Subcutaneous abdominal adipose tissue (tissue), 5 donors: ENCODE results near the gene C1GALT1.
"Not testable (repeated sequence)": the region's sequence is repeated elsewhere in the genome, so short reads cannot be mapped to it uniquely, and the experiment has no call there.

Experiments
- H3K27ac ChIP-seq: one replicate; pipeline ENCODE4 v1.7.0; 2013; ENCODE audit warnings: low read depth, mild to moderate bottlenecking, inconsistent platforms, low read length, moderate library complexity
- H3K27me3 ChIP-seq, 5 donors: one replicate each; pipeline ENCODE4 v1.7.0; 2013; ENCODE audit warnings: low read length in 5 of 5, inconsistent platforms in 1 of 5; ENCODE audit not compliant: control insufficient read depth in 5 of 5, insufficient read depth in 4 of 5
- H3K36me3 ChIP-seq, 5 donors: one replicate each; pipeline ENCODE4 v1.7.0; 2013; ENCODE audit warnings: low read length in 5 of 5; ENCODE audit not compliant: control insufficient read depth in 5 of 5, insufficient read depth in 5 of 5
- H3K4me1 ChIP-seq, 5 donors: one replicate each; pipeline ENCODE4 v1.7.0; 2013; ENCODE audit warnings: low read length in 5 of 5, mild to moderate bottlenecking in 3 of 5, moderate library complexity in 1 of 5; ENCODE audit not compliant: control insufficient read depth in 5 of 5, insufficient read depth in 5 of 5
- H3K4me3 ChIP-seq, 5 donors: one replicate each; pipeline ENCODE4 v1.7.0; 2013; ENCODE audit warnings: low read length in 5 of 5, low read depth in 1 of 5
- H3K9ac ChIP-seq, 5 donors: one replicate each; pipeline ENCODE4 v1.7.0; 2013; ENCODE audit warnings: low read length in 5 of 5, mild to moderate bottlenecking in 4 of 5, moderate library complexity in 3 of 5
- H3K9me3 ChIP-seq, 5 donors: one replicate each; pipeline ENCODE4 v1.7.0; 2013; ENCODE audit warnings: low read length in 5 of 5; ENCODE audit not compliant: control insufficient read depth in 5 of 5
- donor health status: healthy.
- donor health status: healthy.
- donor health status: healthy.
- donor health status: healthy.
- donor health status: healthy.

Gene C1GALT1

DNA sequence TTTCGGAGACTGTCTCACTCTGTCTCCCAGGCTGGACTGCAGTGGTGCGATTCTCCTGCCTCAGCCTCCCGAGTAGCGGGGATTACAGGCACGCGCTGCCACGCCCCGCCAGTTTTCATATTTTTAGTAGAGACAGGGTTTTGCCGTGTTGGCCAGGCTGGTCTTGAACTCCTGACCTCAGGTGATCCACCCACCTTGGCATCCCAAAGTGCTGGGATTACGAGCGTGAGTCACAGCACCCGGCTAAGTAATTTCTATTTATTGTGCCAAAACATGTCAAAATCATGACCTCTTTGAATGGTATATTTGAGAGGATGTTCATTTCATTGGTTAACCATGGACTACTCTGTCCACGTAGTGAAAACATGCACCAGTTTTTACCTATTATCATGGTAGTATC, 62.9 kb downstream of the C1GALT1 start:
- H3K36me3 ChIP-seq, result peaks cover 0 to 13% (median 3%) of the 10 kb centered on the region in 5 donors
- not testable (repeated sequence) for H3K9ac ChIP-seq, H3K9me3 ChIP-seq, H3K27me3 ChIP-seq, H3K27ac ChIP-seq, H3K4me3 ChIP-seq
- peaks cover 0 to 11% (median 0%) of the 10 kb centered on the region in 5 donors for H3K4me1 ChIP-seq

GRCh38 chr7:7246223-7246622, 63.9 kb downstream of the C1GALT1 start:
- Histone ChIP-seq H3K4me3 (no peak overlapping the region), H3K27ac (no peak overlapping the region), H3K9me3 (no peaks in the 10 kb centered on the region), H3K36me3 (peaks cover 0 to 13% (median 3%) of the 10 kb centered on the region in 5 donors), H3K27me3 (no peaks in the 10 kb centered on the region), H3K9ac (no peak overlapping the region), H3K4me1 (peaks cover 0 to 17% (median 0%) of the 10 kb centered on the region in 5 donors)

- no peaks in the 10 kb centered on the region for H3K9me3 ChIP-seq
- no peaks in the 10 kb centered on the region for H3K27me3 ChIP-seq
- peak overlapping the region in 2 of 5 donors; percentile 5 to 30 for H3K4me3 ChIP-seq
- H3K27ac ChIP-seq, result no peak overlapping the region
- H3K4me1 ChIP-seq, result peaks cover 0 to 22% (median 3%) of the 10 kb centered on the region in 5 donors
- peaks cover 0 to 13% (median 3%) of the 10 kb centered on the region in 5 donors for H3K36me3 ChIP-seq
- no peak overlapping the region for H3K9ac ChIP-seq
Observed at GRCh38 chr7:7247658-7248057, 65.3 kb downstream of the C1GALT1 start.

DNA sequence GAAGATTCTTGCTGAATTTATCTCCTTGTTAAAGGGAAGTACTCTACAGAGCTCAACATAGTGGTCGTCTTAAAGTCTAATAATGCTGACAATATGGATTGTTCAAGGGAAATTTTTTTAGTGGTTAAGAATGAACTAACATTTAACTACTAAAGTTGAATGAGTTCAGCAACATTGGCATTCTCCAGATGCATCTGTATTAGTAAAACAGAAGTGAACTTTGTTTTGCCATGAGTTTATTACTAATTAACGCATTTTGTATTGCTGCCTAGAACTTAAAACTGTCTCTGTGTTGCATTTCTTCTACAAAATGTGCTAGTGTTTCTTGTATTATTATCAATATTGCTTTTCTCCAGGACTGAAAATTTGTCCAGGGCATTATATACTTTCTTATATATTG, 67.5 kb downstream of the C1GALT1 start:
- Histone ChIP-seq H3K27me3 (no peaks in the 10 kb centered on the region), H3K27ac (no peak overlapping the region), H3K4me3 (no peak overlapping the region), H3K9me3 (no peaks in the 10 kb centered on the region), H3K4me1 (peaks cover 0 to 22% (median 3%) of the 10 kb centered on the region in 5 donors), H3K9ac (no peak overlapping the region), H3K36me3 (peaks cover 0 to 3% (median 0%) of the 10 kb centered on the region in 5 donors)

- H3K36me3 ChIP-seq, result no peaks in the 10 kb centered on the region
- no peak overlapping the region for H3K4me3 ChIP-seq
- H3K27me3 ChIP-seq, result no peaks in the 10 kb centered on the region
- no peak overlapping the region for H3K27ac ChIP-seq
- H3K9ac ChIP-seq, result no peak overlapping the region
- H3K4me1 ChIP-seq, result peaks cover 0 to 22% (median 3%) of the 10 kb centered on the region in 5 donors
- H3K9me3 ChIP-seq, result no peaks in the 10 kb centered on the region
Observed at GRCh38 chr7:7251742-7252141, 69.4 kb downstream of the C1GALT1 start.

DNA sequence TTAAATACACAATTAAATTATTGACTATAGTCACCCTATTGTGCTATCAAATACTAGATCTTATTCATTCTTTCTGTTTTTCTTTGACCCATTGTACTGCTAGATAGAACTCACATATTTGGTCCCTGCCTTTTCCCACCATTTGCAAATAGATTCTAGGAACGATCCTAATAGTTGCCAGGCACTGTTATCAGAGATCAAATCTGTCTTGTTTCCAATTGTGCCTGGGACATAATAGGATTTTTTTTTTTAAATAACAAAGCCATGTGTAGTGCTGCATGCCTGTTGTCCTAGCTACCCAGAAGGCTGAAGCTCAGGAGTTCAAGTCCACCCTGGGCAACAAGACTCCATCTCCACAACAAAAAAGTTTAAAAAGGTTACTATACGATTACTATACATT, 72.0 kb downstream of the C1GALT1 start:
- H3K4me3 ChIP-seq, result no peak overlapping the region
- H3K27ac ChIP-seq, result no peak overlapping the region
- H3K36me3 ChIP-seq, result no peaks in the 10 kb centered on the region
- no peaks in the 10 kb centered on the region for H3K27me3 ChIP-seq
- H3K9ac ChIP-seq, result no peak overlapping the region
- H3K9me3 ChIP-seq, result no peaks in the 10 kb centered on the region
- peaks cover 0 to 13% (median 3%) of the 10 kb centered on the region in 5 donors for H3K4me1 ChIP-seq

- H3K4me3 ChIP-seq, result no peak overlapping the region
- H3K4me1 ChIP-seq, result peaks cover 0 to 11% (median 3%) of the 10 kb centered on the region in 5 donors
- H3K36me3 ChIP-seq, result peaks cover 0 to 2% (median 0%) of the 10 kb centered on the region in 5 donors
- H3K27me3 ChIP-seq, result no peaks in the 10 kb centered on the region
- no peak overlapping the region for H3K27ac ChIP-seq
- no peak overlapping the region for H3K9ac ChIP-seq
- H3K9me3 ChIP-seq, result no peaks in the 10 kb centered on the region
Observed at GRCh38 chr7:7254908-7255307, 72.6 kb downstream of the C1GALT1 start.

GRCh38 chr7:7256731-7257274, 74.5 kb downstream of the C1GALT1 start:
- no peaks in the 10 kb centered on the region for H3K27me3 ChIP-seq
- no peak overlapping the region for H3K4me3 ChIP-seq
- H3K9me3 ChIP-seq, result peaks cover 0 to 2% (median 0%) of the 10 kb centered on the region in 5 donors
- H3K9ac ChIP-seq, result no peak overlapping the region
- peaks cover 0 to 2% (median 0%) of the 10 kb centered on the region in 5 donors for H3K36me3 ChIP-seq
- H3K27ac ChIP-seq, result no peak overlapping the region
- no peaks in the 10 kb centered on the region for H3K4me1 ChIP-seq

GRCh38 chr7:7257899-7258692, 75.8 kb downstream of the C1GALT1 start:
- peak overlapping the region in 1 of 5 donors; percentile 56 for H3K4me3 ChIP-seq
- H3K9me3 ChIP-seq, result peaks cover 0 to 2% (median 0%) of the 10 kb centered on the region in 5 donors
- no peaks in the 10 kb centered on the region for H3K27me3 ChIP-seq
- H3K36me3 ChIP-seq, result peaks cover 0 to 2% (median 0%) of the 10 kb centered on the region in 5 donors
- H3K9ac ChIP-seq, result no peak overlapping the region
- no peaks in the 10 kb centered on the region for H3K4me1 ChIP-seq
- H3K27ac ChIP-seq, result no peak overlapping the region

GRCh38 chr7:7261863-7262262, 79.5 kb downstream of the C1GALT1 start:
- H3K9me3 ChIP-seq, result peaks cover 0 to 2% (median 0%) of the 10 kb centered on the region in 5 donors
- H3K36me3 ChIP-seq, result peaks cover 0 to 2% (median 0%) of the 10 kb centered on the region in 5 donors
- H3K4me1 ChIP-seq, result peaks cover 0 to 13% (median 7%) of the 10 kb centered on the region in 5 donors
- no peaks in the 10 kb centered on the region for H3K27me3 ChIP-seq
- no peak overlapping the region for H3K4me3 ChIP-seq
- H3K9ac ChIP-seq, result no peak overlapping the region
- no peak overlapping the region for H3K27ac ChIP-seq
